GM18867 (cell line): ENCODE data around the gene ANKRD27.
"Not testable (repeated sequence)": the region's sequence is repeated elsewhere in the genome, so short reads cannot be mapped to it uniquely, and the experiment has no call there.

Experiments used
- ATAC-seq: cut with Tn5 transposase; IDR thresholded peaks from one replicate; pipeline ENCODE4 v1.9.1; 2021; ENCODE audit warnings: mild to moderate bottlenecking, moderate library complexity; ENCODE audit not compliant: unreplicated experiment

ANKRD27 gene

DNA sequence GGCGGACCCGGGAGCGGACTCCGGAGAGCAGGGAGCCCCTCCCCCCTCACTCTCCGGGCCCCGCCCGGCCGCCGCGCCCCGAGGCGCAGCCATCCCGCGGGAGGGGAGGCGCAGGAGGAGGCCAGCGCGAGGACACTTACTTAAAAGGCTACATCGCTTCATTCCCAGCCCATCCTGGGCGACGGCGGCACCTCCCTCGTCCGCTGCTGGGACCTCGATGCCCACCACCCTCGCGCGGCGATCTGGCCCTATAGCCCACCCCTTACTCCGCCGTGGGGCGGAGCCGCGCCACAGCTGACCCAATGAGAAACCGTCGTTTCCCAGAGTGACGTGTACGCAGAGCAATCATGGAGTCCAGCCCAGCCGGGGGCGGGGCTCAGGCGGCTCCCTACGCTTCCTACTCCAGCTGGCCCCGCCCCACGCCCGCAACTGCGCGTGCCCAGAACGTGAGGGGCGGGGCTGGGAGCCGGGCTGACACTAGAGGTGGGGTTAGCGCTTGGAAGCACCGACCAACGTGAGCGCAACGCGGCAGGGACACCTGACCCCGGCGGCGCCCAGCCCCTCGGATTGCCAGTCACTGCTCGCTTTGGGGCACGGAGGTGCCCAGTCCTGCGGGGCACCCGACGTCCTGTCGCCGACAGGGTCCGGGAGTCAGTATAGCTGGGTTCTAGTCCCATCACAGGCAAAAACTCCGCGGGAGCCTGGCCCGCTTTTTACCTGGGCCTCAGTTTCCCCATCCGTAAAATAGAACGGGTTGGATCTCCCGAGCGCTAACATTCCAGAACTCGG lies at the start of gene ANKRD27:
TSS of gene ANKRD27 (minus strand) at position 250 of the 789 bp plus-strand sequence. CDS start 16,165 bp downstream, outside the sequence.
- peak; percentile 95 for ATAC-seq

DNA sequence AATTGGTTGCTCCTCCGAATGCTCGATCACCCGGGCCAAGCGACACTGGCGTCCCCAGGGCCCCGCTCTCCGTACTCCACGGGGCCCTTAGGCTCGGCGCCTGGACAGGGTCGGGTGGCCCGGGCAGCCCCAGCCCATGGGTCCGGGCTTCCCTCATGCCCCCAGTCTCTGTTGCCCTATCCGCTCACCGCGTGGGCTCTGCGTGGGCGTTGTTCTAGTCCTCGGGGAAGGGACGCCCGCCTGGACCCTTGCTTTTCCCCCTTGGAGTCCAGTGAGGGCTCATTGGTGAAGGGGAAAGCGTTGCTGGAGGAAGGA lies 45.9 kb upstream of the ANKRD27 start:
- ATAC-seq, result no peak

DNA sequence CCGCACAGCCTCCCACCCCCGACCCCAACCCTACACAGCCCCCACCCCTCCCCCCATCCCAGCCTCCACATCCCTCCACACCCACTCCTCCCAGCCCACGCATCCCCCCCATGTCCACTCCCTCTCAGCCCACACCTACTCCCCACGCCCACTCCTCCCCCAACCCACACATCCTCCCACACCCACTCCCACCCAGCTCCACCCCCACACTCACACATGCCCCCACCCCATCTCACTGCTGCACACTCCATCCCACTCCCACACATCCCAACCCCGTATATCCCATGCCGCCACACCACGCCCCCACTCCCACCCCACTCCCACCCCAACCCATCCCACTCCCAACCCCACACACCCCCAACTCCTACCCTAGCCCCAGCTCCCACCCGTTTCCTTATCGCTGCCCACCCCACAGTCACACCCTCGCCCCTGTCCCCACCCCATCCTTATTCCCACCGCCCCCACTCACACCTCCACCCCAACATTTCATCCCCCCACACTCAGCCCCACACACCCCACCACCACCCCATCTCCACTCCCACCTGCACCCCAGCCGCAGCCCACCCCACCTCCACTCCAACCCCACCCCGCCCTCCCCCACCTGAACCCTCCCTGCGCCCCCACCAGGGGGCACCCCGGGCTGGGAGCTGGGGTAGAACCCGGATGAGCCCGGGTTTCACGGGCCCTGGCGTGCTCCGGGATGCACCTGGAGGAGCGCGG lies 45.4 kb upstream of the ANKRD27 start:
- no peak for ATAC-seq

DNA sequence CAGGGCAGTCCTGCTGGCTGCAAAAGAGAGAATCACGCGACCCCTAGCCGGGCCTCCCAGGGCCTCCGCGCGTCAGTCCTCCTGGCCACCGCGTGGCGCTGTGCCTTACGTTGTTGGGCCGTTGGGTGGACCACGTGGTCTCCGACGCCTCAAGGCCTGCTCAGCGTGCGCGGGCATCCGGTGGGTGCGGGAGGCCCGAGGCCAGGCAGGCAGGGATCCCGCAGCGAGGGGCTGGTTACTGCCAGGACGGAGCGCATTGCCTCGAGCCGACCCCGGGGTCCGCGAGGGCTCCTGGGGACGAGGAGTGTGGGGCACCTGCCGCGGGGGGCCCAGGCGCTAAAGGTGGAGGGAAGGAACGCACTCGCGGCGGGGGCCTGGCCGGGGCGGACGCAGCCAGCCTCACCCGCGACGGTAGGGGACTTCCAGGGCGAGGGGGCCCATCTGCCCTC lies 44.7 kb upstream of the ANKRD27 start, which contains the start of gene TDRD12:
TSS of gene TDRD12 (plus strand) at position 157 of the 449 bp plus-strand sequence. CDS start 306 bp downstream, outside the sequence.
- no peak for ATAC-seq

DNA sequence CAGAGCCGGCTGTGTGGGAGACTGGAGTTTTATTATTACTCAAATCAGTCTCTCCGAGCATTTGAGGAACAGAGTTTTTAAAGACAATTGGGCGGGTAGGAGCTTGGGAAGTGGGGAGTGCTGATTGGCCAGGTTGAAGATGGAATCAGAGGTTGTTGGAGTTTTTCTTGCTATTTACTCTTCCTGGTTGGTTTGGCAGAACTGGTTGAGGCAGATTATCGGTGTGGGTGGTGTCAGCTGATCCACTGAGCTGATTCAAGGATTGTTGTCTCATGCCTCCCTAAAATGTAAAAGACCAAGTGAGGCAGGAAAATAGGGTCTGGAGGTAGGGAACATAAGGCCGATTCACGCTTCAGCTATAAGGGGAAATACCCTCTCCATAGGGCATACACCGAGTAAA lies 43.3 kb upstream of the ANKRD27 start:
- ATAC-seq, result no peak

DNA sequence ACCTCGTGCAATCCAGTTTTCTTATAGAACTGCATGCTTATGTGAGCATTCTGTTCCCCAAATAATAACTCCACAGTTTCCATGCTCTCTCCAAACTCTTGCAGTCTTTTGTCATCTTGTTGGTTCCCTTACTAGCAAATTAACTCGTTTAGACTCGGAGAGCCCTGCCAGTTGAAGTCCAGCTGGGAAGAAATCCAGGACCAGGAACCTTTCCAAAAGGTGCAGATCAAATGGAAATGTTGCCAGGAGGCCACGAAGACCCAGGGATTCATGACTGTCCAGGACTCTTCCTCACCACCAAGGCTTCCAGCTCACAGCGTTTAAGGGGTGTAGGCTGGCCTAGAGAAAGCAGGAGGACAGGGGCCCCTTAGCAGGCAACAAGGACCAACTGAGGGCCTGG lies 42.5 kb upstream of the ANKRD27 start:
- ATAC-seq, result no peak

DNA sequence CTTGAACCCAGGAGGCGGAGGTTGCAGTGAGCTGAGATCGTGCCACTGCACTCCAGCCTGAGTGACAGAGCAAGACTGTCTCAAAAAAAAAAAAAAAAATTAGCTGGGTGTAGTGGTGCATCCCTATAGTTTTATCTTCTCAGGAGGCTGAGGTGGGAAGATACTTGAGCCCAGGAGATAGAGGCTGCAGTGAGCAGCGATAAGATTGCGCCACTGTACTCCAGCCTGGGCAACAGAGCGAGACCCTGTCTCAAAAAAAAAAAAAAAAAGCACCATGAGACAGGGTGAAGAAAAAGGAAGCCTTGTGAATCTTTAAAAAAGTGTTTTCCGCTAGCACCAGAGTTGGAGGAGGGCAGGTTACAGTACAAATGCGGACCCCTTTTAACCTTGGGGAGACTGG lies 41.2 kb upstream of the ANKRD27 start:
- ATAC-seq, result not testable (repeated sequence)

DNA sequence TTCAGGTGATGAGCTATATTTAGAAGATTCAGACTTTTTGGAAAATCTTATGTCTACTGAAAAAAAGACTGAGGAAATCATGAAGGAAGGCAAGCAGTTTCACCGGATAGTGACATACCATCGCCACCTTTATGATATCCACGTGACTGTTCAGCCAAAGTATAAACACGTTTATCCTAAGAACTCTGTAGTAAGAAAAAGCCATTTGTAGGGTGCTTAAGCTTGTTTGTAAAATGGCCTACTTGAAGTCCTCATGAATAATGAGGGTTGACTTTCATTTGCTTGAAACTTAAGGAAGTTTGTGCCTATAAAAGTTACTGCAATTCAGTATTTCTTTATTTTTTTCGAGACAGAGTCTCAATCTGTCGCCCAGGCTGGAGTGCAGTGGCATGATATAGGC lies 36.8 kb upstream of the ANKRD27 start:
- no peak for ATAC-seq

DNA sequence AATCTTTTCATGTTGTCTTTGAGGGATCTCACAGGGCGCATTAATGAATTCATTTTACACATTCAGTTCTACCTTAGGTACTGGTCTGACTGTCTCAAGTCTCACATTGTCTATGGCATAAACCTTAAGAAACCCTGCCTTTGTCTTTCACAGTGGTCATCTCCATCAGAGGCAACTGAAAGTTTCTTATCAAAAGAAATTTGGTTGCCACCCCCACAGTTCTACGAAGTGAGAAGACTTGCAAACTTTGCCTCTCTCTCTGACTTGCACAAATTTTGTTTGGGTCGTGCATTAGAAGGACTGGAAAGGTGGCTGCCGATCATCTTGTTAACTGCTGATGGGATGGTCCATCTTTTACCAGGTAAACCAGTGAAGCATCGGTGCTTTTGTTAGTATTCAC lies 34.1 kb upstream of the ANKRD27 start:
- no peak for ATAC-seq

DNA sequence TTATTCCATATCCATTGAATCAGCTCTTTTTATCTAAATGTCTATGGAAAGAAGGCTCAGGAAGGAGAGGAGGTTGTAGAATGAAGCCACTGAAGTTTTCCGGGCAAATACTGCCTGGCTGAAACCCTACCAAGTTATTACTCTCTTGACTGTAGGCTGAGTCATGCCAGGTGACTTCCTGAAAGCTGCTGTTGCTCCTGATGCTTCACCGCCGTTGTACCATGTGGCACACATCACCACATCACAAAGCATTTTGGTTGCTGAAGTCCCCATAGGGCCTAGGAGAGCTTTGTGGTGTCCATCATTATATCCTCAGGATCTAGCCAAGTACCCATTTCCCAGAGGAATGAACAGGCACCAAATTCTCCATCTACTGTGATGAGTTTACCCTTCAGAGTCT lies 33.5 kb upstream of the ANKRD27 start:
- no peak for ATAC-seq

DNA sequence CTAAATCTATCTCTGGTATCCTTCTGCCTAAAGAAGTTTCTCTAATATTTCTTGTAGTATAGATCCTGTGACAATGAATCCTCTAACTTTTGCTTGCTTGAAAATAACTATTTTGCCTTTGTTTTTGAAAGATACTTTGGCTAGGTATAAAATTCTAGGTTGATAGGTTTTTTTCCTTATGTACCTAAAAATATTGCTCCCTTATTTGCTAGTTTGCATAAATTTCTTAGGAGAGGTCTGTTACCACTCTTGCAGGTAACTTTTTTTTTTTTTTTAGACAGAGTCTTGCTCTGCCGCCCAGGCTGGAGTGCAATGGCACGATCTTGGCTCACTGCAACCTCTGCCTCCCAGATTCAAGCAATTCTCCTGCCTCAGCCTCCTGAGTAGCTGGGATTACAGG lies 29.0 kb upstream of the ANKRD27 start:
- not testable (repeated sequence) for ATAC-seq

DNA sequence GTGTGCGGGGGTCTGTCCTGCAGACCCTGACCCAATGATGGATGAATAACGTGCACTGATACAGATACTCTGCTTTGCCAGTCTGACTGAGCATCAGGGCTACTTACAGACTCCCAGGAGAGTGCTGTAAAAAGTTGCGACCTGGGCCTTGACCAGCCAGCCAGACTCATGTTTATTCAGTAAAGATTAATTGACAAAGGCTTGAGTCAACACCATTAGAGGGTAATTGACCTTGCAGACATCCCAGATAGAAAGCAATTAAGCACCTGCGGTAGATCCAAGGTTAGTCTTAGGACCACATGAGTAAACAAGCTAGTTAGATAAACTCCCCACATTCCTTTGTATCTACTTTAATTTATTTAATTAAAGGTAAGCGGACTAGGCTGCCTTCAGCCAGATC lies 27.0 kb upstream of the ANKRD27 start:
- ATAC-seq, result no peak

DNA sequence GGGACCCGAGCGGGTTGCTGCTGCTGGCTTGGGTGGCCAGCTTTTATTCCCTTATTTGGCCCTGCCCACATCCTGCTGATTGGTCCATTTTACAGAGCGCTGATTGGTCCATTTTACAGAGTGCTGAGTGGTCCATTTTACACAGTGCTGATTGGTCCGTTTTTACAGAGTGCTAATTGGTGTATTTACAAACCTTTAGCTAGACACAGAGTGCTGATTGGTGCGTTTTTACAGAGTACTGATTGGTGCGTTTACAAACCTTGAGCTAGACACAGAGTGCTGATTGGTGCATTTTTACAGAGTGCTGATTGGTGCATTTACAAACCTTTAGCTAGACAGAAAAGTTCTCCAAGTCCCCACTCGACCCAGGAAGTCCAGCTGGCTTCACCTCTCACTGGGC lies 25.1 kb upstream of the ANKRD27 start:
- ATAC-seq, result not testable (repeated sequence)

DNA sequence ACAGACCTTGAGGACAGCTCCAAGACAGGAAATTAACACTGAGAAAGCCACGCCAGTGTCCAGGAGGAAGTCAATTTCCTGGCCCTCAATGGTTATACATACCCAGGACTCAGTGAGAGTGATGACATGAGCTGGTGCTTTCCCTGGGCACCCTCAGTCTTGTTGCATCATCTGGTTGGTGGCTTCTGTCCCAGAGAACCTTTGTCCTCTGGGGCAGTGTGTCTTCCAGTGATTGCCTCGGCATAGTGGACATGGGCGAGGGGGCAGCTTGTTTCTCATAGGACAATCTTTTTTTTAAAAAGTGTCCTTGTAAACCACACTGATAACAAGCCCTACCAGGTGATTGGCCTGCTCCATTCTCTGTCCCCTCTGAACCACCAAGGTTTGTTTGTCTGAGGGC lies 21.8 kb upstream of the ANKRD27 start:
- not testable (repeated sequence) for ATAC-seq

DNA sequence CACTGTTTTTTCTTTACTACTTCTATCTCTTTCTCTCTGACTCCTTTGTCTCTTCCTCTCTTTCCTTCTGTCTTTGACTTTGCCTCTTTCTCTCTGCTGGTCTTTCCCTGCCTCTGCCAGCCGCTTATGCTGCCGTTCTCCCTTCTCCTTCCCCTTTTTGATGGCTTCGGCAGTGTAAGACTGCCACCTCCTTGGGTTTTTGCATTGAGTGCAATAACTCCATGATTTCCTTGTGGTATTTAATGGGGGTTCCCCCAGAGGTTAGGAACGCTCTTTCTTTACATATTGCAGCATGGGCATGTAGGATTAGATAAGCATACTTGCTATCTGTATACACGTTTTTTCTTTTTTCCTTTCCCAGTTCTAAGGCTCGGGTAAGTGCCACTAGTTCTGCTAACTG lies 20.5 kb upstream of the ANKRD27 start:
- ATAC-seq, result not testable (repeated sequence)

DNA sequence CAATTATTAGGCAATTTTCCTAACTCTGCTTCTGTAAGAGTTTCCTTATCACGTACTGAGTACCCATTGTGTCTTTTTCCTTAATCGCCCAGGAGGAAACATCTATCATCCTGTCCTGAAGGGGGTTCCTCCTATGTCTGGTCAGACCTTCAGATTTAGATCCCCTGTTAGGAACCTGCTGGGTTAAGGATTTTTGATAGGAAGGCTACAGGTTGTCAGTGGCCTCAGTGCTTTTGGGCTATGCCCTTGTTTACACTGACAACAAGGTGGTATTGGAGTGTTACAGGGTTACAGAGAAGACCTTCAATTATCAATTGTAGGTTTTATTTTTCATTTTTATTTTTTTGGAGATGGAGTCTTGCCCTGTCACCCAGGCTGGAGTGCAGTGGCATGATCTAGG lies 19.9 kb upstream of the ANKRD27 start:
- ATAC-seq, result not testable (repeated sequence)

DNA sequence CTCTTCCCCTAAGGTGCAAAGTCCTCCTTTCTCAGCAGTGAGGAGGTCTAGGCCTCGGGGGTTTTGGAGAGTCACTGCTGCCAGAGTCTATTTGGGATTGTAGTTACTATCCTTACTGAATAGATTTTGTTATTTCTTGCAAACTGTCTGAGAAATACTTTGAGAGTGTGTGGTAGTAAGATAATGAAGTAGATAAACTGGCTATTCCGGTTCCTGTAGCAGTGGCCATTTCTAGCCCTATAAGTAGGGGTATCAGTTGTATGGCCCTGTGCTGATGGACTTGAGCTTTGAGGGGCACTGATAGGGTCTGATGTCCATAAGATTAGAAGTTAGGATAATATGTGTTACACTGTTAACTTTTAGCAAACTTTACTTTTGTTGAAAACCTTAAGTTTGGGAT lies 19.3 kb upstream of the ANKRD27 start:
- ATAC-seq, result not testable (repeated sequence)

DNA sequence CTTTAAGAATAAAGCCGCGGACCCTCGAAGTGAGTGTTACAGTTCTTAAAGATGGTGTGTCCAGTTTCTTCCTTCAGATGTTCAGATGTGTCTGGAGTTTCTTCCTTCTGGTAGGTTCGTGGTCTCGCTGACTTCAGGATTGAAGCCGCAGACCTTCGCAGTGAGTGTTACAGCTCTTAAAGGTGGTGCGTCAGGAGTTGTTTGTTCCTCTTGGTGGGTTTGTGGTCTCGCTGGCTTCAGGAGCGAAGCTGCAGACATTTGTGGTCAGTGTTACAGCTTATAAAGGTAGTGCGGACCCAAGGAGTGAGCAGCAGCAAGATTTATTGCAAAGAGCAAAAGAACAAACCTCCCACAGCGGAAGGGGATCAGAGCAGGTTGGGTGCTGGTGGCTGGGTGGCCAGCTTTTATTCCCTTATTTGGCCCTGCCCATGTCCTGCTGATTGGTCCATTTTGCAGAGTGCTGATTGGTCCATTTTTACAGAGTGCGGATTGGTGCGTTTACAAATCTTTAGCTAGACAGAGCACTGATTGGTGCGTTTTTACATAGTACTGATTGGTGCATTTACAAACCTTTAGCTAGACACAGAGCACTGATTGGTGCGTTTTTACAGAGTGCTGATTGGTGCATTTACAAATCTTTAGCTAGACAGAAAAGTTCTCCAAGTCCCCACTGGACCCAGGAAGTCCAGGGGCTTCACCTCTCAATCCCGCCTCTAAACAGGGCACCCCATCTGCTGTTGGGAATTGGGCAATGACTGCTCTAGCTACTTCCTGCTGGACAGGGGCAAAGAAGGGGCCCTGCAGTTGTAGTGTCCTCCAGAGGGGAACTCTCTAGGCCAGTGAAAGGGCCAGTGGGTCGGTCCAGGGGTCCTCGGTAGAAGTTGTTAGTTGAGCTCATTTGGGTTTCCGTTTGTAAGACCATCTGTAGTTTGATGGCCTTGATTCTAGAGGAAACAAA lies 18.4 kb upstream of the ANKRD27 start:
- ATAC-seq, result not testable (repeated sequence)

DNA sequence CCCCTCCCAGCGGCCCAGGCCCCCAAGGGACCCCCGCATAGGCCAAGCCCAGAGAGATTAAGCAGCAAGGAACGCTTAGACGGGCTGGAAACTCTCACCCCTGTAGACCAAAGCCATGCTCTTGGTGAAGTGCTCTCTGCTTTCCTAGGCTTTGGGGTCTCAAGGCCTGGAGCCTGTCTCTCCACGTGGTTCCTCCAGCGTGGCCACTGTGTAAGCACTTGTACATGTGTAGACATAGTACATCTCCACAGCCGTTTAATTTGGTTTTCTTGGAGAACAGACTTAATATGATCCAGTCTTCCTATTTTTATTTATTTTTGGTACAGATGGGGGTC lies 17.7 kb upstream of the ANKRD27 start:
- ATAC-seq, result no peak

DNA sequence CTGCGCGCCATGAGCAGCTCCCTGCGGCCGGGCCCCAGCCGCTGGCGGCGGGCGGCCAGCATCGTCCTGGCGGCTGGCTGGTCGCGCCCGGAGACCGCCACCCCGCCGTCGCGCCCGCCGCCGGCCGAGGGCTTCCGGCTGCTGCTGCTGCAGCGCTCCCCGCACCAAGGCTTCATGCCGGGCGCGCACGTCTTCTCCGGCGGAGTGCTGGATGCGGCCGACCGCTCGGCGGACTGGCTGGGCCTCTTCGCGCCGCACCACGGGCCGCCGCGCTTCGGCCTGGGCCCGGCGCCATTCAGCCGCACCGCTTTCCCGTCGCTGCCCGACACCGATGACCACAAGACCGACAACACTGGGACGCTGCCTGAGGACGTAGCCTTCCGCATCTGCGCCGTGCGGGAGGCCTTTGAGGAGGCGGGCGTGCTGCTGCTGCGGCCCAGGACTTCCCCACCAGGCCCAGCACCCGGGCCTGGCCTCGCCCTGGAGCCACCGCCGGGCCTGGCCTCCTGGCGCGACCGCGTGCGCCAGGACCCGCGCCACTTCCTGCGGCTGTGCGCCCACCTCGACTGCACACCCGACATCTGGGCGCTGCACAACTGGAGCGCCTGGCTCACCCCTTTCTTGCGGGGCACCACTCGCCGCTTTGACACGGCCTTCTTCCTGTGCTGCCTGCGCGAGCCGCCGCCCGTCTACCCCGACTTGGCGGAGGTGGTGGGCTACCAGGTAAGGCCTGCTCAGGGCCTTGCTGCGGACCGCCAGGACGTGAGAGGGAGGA lies 17.2 kb upstream of the ANKRD27 start:
- ATAC-seq, result peak; percentile 65
